ENCODE data around the gene PTPRN2.
"Not testable (repeated sequence)": the region's sequence is repeated elsewhere in the genome, so short reads cannot be mapped to it uniquely, and the experiment has no call there.

Gene PTPRN2

GRCh38 chr7:158587162-158588084 is at the start of gene PTPRN2:
PTPRN2 (minus strand) TSS chr7:158587823.
- no peak for TF ChIP-seq JUND (IDR thresholded peaks at IDR 0.05; ENCODE audit: low read depth)

GRCh38 chr7:158633055-158633956 is 45.7 kb upstream of the PTPRN2 start:
- TF ChIP-seq JUND (IDR thresholded peaks at IDR 0.05; ENCODE audit: low read depth): no peak

More at GRCh38 chr7:158587162-158588084, at the start of gene PTPRN2:
- peak; percentile 66 to 86 for DNase-seq (ENCODE audit: low read depth in 1 of 2, low spot score in 1 of 2)
- in situ Hi-C loops (cut with HindIII; ENCODE audit: low pct_unique_long_range_greater_than_20kb, low sequenced_read_pairs): no loop called here

DNA sequence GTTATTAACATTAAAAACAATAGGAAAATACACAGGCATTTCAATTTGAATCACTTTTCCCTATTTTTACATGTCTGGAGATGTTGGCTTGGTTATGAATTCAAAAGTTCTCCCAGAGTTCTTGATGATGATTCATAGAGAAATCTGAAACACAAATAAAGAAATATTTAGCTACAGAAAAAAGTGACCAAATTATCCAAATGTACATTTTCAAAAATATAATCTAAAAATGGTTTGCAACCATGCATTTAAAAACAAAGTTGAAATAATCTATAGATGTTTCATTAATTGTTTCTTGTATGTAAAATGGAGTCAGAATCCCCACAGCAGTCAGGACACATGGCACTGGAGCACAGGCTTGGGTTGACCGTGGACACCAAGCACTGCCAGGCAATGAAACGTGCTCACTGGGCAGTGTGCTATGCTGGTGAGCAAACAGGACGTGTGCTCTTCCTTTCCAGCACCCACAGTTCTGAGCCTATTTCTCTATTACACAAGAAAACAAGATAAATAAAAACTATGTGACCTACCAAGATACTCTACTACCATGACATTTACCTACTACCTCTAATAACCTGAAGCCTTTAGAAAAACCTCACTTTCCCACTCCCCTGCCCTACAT is 44.1 kb upstream of the PTPRN2 start:
- no peak for TF ChIP-seq JUND (IDR thresholded peaks at IDR 0.05; ENCODE audit: low read depth)
- in situ Hi-C loops (cut with HindIII; ENCODE audit: low pct_unique_long_range_greater_than_20kb, low sequenced_read_pairs): no loop called here
- DNase-seq (ENCODE audit: low read depth in 1 of 2, low spot score in 1 of 2): no peak

More at GRCh38 chr7:158633055-158633956, 45.7 kb upstream of the PTPRN2 start:
- in situ Hi-C loops (cut with HindIII; ENCODE audit: low pct_unique_long_range_greater_than_20kb, low sequenced_read_pairs): no loop called here
- DNase-seq (ENCODE audit: low read depth in 1 of 2, low spot score in 1 of 2): no peak

- in situ Hi-C loops (cut with HindIII; ENCODE audit: low pct_unique_long_range_greater_than_20kb, low sequenced_read_pairs); DNase-seq (ENCODE audit: low read depth in 1 of 2, low spot score in 1 of 2): not testable (repeated sequence)
These were observed 38.7 kb upstream of the PTPRN2 start for GRCh38 chr7:158626289-158626688.

- no peak for DNase-seq (ENCODE audit: low read depth in 1 of 2, low spot score in 1 of 2)
- in situ Hi-C loops (cut with HindIII; ENCODE audit: low pct_unique_long_range_greater_than_20kb, low sequenced_read_pairs): no loop called here
- TF ChIP-seq JUND (IDR thresholded peaks at IDR 0.05; ENCODE audit: low read depth): no peak
These were observed 35.6 kb upstream of the PTPRN2 start for GRCh38 chr7:158623241-158623640.

DNA sequence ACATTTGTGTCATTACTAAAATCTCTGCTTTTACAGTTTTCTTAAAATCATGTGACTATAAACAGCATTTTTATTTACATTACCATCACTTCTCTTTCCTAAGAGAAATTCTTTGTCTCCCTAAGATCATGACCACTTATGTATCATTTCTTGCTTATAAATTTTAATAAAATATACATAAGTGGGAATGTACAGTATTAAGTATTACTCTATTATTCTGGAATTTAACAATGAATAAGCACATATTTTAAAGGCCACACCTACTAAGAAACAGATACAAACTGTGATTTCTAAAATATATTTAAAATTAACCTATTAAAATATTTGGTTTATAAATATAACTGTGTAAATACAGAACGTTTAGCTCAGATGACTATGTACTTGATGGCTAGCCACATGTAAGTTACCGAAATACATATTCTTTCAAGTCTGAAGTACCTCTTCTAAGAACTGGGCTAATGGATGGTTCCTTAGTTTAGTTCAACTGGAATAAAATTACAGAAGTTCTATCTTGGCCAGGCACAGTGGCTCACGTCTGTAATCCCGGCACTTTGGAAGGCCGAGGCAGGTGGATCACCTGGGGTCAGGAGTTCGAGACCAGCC is 33.3 kb upstream of the PTPRN2 start:
- TF ChIP-seq JUND (IDR thresholded peaks at IDR 0.05; ENCODE audit: low read depth): no peak
- DNase-seq (ENCODE audit: low read depth in 1 of 2, low spot score in 1 of 2): no peak
- in situ Hi-C loops (cut with HindIII; ENCODE audit: low pct_unique_long_range_greater_than_20kb, low sequenced_read_pairs): no loop called here

- no peak for DNase-seq (ENCODE audit: low read depth in 1 of 2, low spot score in 1 of 2)
- TF ChIP-seq JUND (IDR thresholded peaks at IDR 0.05; ENCODE audit: low read depth): no peak
- in situ Hi-C loops (cut with HindIII; ENCODE audit: low pct_unique_long_range_greater_than_20kb, low sequenced_read_pairs): no loop called here
These were observed 32.8 kb upstream of the PTPRN2 start for GRCh38 chr7:158620418-158620817.

GRCh38 chr7:158618745-158619140 is 31.1 kb upstream of the PTPRN2 start:
- TF ChIP-seq JUND (IDR thresholded peaks at IDR 0.05; ENCODE audit: low read depth): no peak
- DNase-seq (ENCODE audit: low read depth in 1 of 2, low spot score in 1 of 2): no peak
- in situ Hi-C loops (cut with HindIII; ENCODE audit: low pct_unique_long_range_greater_than_20kb, low sequenced_read_pairs): no loop called here

GRCh38 chr7:158617737-158618128 is 30.1 kb upstream of the PTPRN2 start:
- DNase-seq (ENCODE audit: low read depth in 1 of 2, low spot score in 1 of 2): no peak
- in situ Hi-C loops (cut with HindIII; ENCODE audit: low pct_unique_long_range_greater_than_20kb, low sequenced_read_pairs): no loop called here

DNA sequence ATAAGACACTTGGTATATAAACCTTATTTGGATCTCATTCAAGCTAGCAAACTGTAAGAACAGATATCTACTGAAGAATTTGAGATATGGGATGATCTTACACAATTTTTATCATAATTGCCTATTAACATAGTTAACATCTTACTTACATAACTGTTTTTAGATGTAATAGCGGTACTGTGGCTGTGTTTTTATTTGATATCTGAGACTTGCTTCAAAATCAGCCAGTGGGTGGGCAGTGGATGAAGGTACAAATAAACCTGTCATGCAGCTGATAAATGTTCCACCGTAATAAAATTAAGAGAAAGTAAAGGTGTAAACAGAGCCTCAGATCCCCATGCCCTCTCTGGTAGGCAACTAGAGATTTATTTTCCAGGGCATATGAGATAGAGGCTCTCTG is 28.4 kb upstream of the PTPRN2 start:
- in situ Hi-C loops (cut with HindIII; ENCODE audit: low pct_unique_long_range_greater_than_20kb, low sequenced_read_pairs): no loop called here
- TF ChIP-seq JUND (IDR thresholded peaks at IDR 0.05; ENCODE audit: low read depth): no peak
- DNase-seq (ENCODE audit: low read depth in 1 of 2, low spot score in 1 of 2): no peak

More at GRCh38 chr7:158617737-158618128, 30.1 kb upstream of the PTPRN2 start:
- no peak for TF ChIP-seq JUND (IDR thresholded peaks at IDR 0.05; ENCODE audit: low read depth)

DNA sequence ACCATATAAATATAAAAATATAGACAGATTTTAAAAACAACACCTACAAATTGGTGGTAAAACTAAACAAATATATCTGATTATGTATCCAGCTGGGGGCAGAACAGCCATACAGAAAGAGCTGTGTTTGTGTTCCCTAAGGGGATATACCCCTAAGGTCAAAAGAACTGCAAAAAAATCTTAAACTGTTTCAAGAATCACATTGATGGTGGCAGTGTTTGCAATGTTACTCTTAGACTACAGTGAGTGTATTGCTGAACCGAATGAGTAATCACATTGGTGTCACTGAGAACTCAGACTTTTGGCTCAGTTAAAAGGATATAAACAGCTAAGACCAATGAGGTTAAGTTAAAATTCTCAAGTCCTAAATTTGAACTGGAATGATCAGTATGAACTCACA is 27.1 kb upstream of the PTPRN2 start:
- in situ Hi-C loops (cut with HindIII; ENCODE audit: low pct_unique_long_range_greater_than_20kb, low sequenced_read_pairs): no loop called here
- no peak for TF ChIP-seq JUND (IDR thresholded peaks at IDR 0.05; ENCODE audit: low read depth)
- DNase-seq (ENCODE audit: low read depth in 1 of 2, low spot score in 1 of 2): no peak

GRCh38 chr7:158613481-158613880 is 25.9 kb upstream of the PTPRN2 start:
- in situ Hi-C loops (cut with HindIII; ENCODE audit: low pct_unique_long_range_greater_than_20kb, low sequenced_read_pairs): no loop called here
- DNase-seq (ENCODE audit: low read depth in 1 of 2, low spot score in 1 of 2): no peak
- no peak for TF ChIP-seq JUND (IDR thresholded peaks at IDR 0.05; ENCODE audit: low read depth)

Measured in T47D (cell line).